Ascending aorta (tissue), 2 donors: Measurements from ENCODE around the gene MRPS34. TPM values are rescaled to one million over a fixed set of nuclear protein-coding genes. Genes with fewer than 3 reads are reported as not detected.

Experiments used
- DNase-seq, 2 donors: peaks; one replicate each; pipeline ENCODE4 v3.0.0-alpha.2; 2019; ENCODE audit warnings: low spot score in 2 of 2
- H3K27ac ChIP-seq, 2 donors: fragments of 200-600 bp; sonication (generic); one replicate each; pipeline ENCODE4 v1.5.1; 2016 to 2017; ENCODE audit warnings: mild to moderate bottlenecking in 1 of 2
- H3K27me3 ChIP-seq: fragments of 200-600 bp; sonication (generic); one replicate; pipeline ENCODE4 v1.5.1; 2017
- H3K36me3 ChIP-seq, 2 donors: fragments of 200-600 bp; sonication (generic); one replicate each; pipeline ENCODE4 v1.5.1; 2016
- H3K4me1 ChIP-seq, 2 donors: fragments of 200-600 bp; sonication (generic); one replicate each; pipeline ENCODE4 v1.5.1; 2016 to 2017; ENCODE audit warnings: mild to moderate bottlenecking in 1 of 2
- H3K4me3 ChIP-seq, 2 donors: fragments of 200-600 bp; sonication (generic); one replicate each; pipeline ENCODE4 v1.5.1; 2016 to 2017; ENCODE audit warnings: mild to moderate bottlenecking in 1 of 2
- H3K9me3 ChIP-seq, 2 donors: fragments of 200-600 bp; sonication (generic); one replicate each; pipeline ENCODE4 v1.5.1; 2016
- CTCF ChIP-seq, 3 experiments: fragments of 200-600 bp in 2 of 3; fragments of 450-650 bp in 1 of 3; sonication (generic) in 2 of 3; IDR thresholded peaks; one replicate each; pipeline ENCODE4 v1.5.1; 2016 to 2019; ENCODE audit warnings: antibody characterized with exemption in 3 of 3, mild to moderate bottlenecking in 1 of 3, moderate library complexity in 1 of 3
- intact Hi-C: fragments of 100-400 bp; cut with DNase I; formaldehyde crosslinking; loops from one replicate; pipeline ENCODE4 v1.15.1; 2023
- total RNA-seq: library from RNA; depleted of rRNA; stranded (reverse); fragments of >200 nt; gene quantifications from one replicate; pipeline ENCODE4 v1.1.0, GENCODE V29; 2016

Gene MRPS34
- total RNA-seq, 1 donor from 2014 or later, result 170 TPM

- intact Hi-C loops, result no loop called here
- DNase-seq, result no peak
- no peak overlapping the region for H3K4me3 ChIP-seq
- no peaks in the 10 kb centered on the region for H3K9me3 ChIP-seq
- peaks cover 0 to 3% of the 10 kb centered on the region in 2 donors for H3K4me1 ChIP-seq
- no peaks in the 10 kb centered on the region for H3K27me3 ChIP-seq
- no peak for TF ChIP-seq CTCF (IDR thresholded peaks at IDR 0.05)
- peaks cover 77 to 93% of the 10 kb centered on the region in 2 donors for H3K36me3 ChIP-seq
- no peak overlapping the region for H3K27ac ChIP-seq
Observed at GRCh38 chr16:1764971-1765370, 8.0 kb downstream of the MRPS34 start.

DNA sequence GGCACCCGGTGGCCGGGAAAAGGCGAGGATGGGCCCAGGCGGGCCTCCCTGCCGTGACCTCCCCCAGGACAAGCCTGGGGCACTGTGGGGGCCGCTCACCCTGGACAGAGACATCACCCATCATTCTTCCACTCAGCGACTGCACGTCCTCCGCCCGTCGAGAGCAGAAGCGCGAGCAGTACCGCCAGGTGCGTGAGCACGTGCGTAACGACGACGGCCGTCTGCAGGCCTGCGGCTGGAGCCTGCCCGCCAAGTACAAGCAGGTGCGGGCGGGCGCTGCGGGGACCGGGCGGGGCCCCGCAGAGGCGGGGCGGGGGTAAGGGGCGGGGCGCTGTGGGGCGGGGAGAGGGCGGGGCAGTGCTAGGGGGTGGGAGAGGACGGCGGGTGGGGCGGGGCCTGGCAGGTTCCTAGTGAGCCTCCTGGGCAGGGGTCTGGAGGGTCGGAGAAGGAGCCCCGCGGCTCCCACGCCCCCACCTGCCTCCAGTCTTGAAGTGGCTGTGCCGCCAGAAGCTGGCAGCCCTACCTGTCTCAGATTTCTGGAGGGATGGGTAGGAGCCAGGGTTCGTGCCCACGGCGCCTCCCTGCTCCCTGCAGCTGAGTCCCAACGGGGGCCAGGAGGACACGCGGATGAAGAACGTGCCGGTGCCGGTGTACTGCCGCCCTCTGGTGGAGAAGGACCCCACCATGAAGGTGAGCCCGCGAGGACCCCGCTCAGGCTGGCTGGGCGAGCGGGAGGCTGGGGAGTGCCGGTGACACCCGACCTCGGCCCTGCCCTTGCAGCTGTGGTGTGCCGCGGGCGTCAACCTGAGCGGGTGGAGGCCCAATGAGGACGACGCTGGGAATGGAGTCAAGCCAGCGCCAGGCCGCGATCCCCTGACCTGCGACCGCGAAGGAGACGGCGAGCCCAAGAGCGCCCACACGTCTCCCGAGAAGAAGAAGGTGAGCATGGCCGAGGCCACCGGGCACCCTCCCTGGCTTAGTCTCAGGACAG lies 9.1 kb downstream of the MRPS34 start:
- Histone ChIP-seq H3K9me3 (no peaks in the 10 kb centered on the region), H3K27ac (no peak overlapping the region), H3K27me3 (no peaks in the 10 kb centered on the region), H3K4me1 (no peaks in the 10 kb centered on the region), H3K36me3 (peaks cover 82 to 96% of the 10 kb centered on the region in 2 donors), H3K4me3 (no peak overlapping the region)
- DNase-seq, result no peak
- intact Hi-C loops, result no loop called here
- TF ChIP-seq CTCF (IDR thresholded peaks at IDR 0.05), result peak in 2 of 3 experiments; percentile 3 to 10

- H3K27me3 ChIP-seq, result no peaks in the 10 kb centered on the region
- H3K4me1 ChIP-seq, result no peaks in the 10 kb centered on the region
- H3K4me3 ChIP-seq, result no peak overlapping the region
- no peak for DNase-seq
- intact Hi-C loops, result no loop called here
- no peaks in the 10 kb centered on the region for H3K9me3 ChIP-seq
- no peak overlapping the region for H3K27ac ChIP-seq
- no peak for TF ChIP-seq CTCF (IDR thresholded peaks at IDR 0.05)
- H3K36me3 ChIP-seq, result peaks cover 81 to 96% of the 10 kb centered on the region in 2 donors
Observed at GRCh38 chr16:1762879-1763520, 9.9 kb downstream of the MRPS34 start.

GRCh38 chr16:1762196-1762878 lies 10.6 kb downstream of the MRPS34 start:
- H3K4me1 ChIP-seq, result no peaks in the 10 kb centered on the region
- intact Hi-C loops, result no loop called here
- H3K4me3 ChIP-seq, result no peak overlapping the region
- DNase-seq, result no peak
- no peak overlapping the region for H3K27ac ChIP-seq
- H3K27me3 ChIP-seq, result no peaks in the 10 kb centered on the region
- H3K36me3 ChIP-seq, result peaks cover 74 to 96% of the 10 kb centered on the region in 2 donors
- no peaks in the 10 kb centered on the region for H3K9me3 ChIP-seq
- no peak for TF ChIP-seq CTCF (IDR thresholded peaks at IDR 0.05)

DNA sequence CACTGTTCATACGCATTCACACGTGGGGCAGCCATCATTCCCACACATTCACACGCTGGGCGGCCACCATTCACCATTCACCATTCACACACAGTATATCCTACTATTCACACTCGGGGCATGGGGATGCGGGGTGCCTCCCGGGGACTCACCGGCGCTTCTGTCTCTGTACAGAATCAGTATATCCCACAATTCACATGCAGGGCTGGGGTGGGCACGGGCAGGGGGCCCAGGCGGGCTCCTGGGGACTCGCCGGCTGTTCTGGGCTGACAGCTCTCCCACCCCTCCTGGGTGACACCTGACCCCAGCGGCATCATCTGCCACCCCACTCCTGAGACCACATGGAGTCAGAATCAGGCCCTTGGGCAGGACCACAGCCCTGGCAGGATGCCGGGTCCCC lies 11.2 kb downstream of the MRPS34 start:
- Histone ChIP-seq H3K27ac (no peak overlapping the region), H3K4me1 (no peaks in the 10 kb centered on the region), H3K9me3 (no peaks in the 10 kb centered on the region), H3K36me3 (peaks cover 69 to 93% of the 10 kb centered on the region in 2 donors), H3K4me3 (no peak overlapping the region), H3K27me3 (no peaks in the 10 kb centered on the region)
- no peak for DNase-seq
- TF ChIP-seq CTCF (IDR thresholded peaks at IDR 0.05), result no peak
- intact Hi-C loops, result no loop called here
